HEK293 (cell line): Measurements from ENCODE around the gene STK24.

Experiments used
- CTCF ChIA-PET: fragments of 350-600 bp; formaldehyde crosslinking; extraction: SDS; loops from one replicate; lab custom pipeline; 2021; ENCODE audit warnings: antibody characterized with exemption; lab: Yijun Ruan, JAX
- POLR2A ChIA-PET: fragments of 300-600 bp; formaldehyde crosslinking; extraction: SDS; loops from one replicate; lab custom pipeline; 2020; ENCODE audit warnings: antibody characterized with exemption, inconsistent platforms; lab: Yijun Ruan, JAX
- H3K27ac ChIP-seq: fragments of 200-500 bp; sonication (Bioruptor generic); 2 replicates; pipeline ENCODE4 v1.5.1; 2014; ENCODE audit warnings: low read depth, low read length, control low read depth, inconsistent platforms; ENCODE audit errors: extremely low read depth
- H3K36me3 ChIP-seq, 2 experiments: fragments of 200-500 bp in 1 of 2; sonication (Bioruptor generic) in 1 of 2; 1 replicate in 1 of 2; 2 replicates in 1 of 2; pipeline ENCODE4 v1.5.1; 2014 to 2017; ENCODE audit warnings: inconsistent platforms in 2 of 2, low read length in 2 of 2; ENCODE audit not compliant: control insufficient read depth in 2 of 2, insufficient read depth in 1 of 2
- H3K4me1 ChIP-seq: fragments of 200-500 bp; sonication (Bioruptor generic); 2 replicates; pipeline ENCODE4 v1.5.1; 2014; ENCODE audit warnings: mild to moderate bottlenecking, low read length, inconsistent platforms; ENCODE audit not compliant: control insufficient read depth, insufficient read depth
- H3K4me3 ChIP-seq: 2 replicates; pipeline ENCODE4 v1.5.1; 2011; ENCODE audit warnings: low read depth, mild to moderate bottlenecking, control low read depth, low read length, moderate library complexity
- H3K9me3 ChIP-seq: fragments of 200-500 bp; sonication (Bioruptor generic); 2 replicates; pipeline ENCODE4 v1.5.1; 2014; ENCODE audit warnings: low read depth, low read length, inconsistent platforms; ENCODE audit not compliant: control insufficient read depth, insufficient read depth
- GLI2 ChIP-seq: fragments of 450-650 bp; formaldehyde crosslinking; IDR thresholded peaks from 2 replicates; pipeline ENCODE4; 2017; ENCODE audit warnings: missing biosample characterization, missing genetic modification characterization, low read depth, borderline replicate concordance
- OVOL3 ChIP-seq: fragments of 450-650 bp; formaldehyde crosslinking; IDR thresholded peaks from 2 replicates; pipeline ENCODE4 v1.5.1; 2016; ENCODE audit warnings: missing biosample characterization, missing genetic modification characterization
- RBAK ChIP-seq: fragments of 450-650 bp; formaldehyde crosslinking; IDR thresholded peaks from 2 replicates; pipeline ENCODE4 v1.5.1; 2016; ENCODE audit warnings: missing biosample characterization, missing genetic modification characterization
- REPIN1 ChIP-seq: fragments of 450-650 bp; formaldehyde crosslinking; IDR thresholded peaks from 2 replicates; pipeline ENCODE4 v1.5.1; 2017; ENCODE audit warnings: missing biosample characterization, missing genetic modification characterization, low read depth
- SCRT2 ChIP-seq: fragments of 450-650 bp; formaldehyde crosslinking; IDR thresholded peaks from 2 replicates; pipeline ENCODE4 v1.5.1; 2016; ENCODE audit warnings: missing biosample characterization, missing genetic modification characterization
- SP7 ChIP-seq: fragments of 450-650 bp; formaldehyde crosslinking; IDR thresholded peaks from 2 replicates; pipeline ENCODE4 v1.5.1; 2016; ENCODE audit warnings: missing biosample characterization, missing genetic modification characterization
- ZBTB8A ChIP-seq: fragments of 450-650 bp; formaldehyde crosslinking; IDR thresholded peaks from 2 replicates; pipeline ENCODE4 v1.5.1; 2016; ENCODE audit warnings: missing biosample characterization, missing genetic modification characterization
- ZNF16 ChIP-seq: fragments of 450-650 bp; formaldehyde crosslinking; IDR thresholded peaks from 2 replicates; pipeline ENCODE4 v1.5.1; 2016; ENCODE audit warnings: low read depth, missing biosample characterization, missing genetic modification characterization
- ZNF214 ChIP-seq: fragments of 450-650 bp; formaldehyde crosslinking; IDR thresholded peaks from 2 replicates; pipeline ENCODE4 v1.5.1; 2017; ENCODE audit warnings: missing biosample characterization, mild to moderate bottlenecking, missing genetic modification characterization, borderline replicate concordance
- ZNF248 ChIP-seq: fragments of 450-650 bp; formaldehyde crosslinking; IDR thresholded peaks from 2 replicates; pipeline ENCODE4 v1.5.1; 2017; ENCODE audit warnings: missing biosample characterization, missing genetic modification characterization
- ZNF335 ChIP-seq: fragments of 450-650 bp; formaldehyde crosslinking; conservative IDR thresholded peaks from 2 replicates; pipeline ENCODE4 v1.5.1; 2016; ENCODE audit warnings: missing biosample characterization, missing genetic modification characterization
- ZNF366 ChIP-seq: fragments of 450-650 bp; formaldehyde crosslinking; conservative IDR thresholded peaks from 2 replicates; pipeline ENCODE4 v1.5.1; 2016; ENCODE audit warnings: missing biosample characterization, missing genetic modification characterization
- ZNF37A ChIP-seq: fragments of 450-650 bp; IDR thresholded peaks from 2 replicates; pipeline ENCODE4 v1.5.1; 2018; ENCODE audit warnings: missing biosample characterization, missing genetic modification characterization
- ZNF624 ChIP-seq: fragments of 450-650 bp; formaldehyde crosslinking; IDR thresholded peaks from 2 replicates; pipeline ENCODE4 v1.5.1; 2017; ENCODE audit warnings: missing biosample characterization, missing genetic modification characterization
- ZNF660 ChIP-seq: fragments of 450-650 bp; IDR thresholded peaks from 2 replicates; pipeline ENCODE4 v1.5.1; 2018; ENCODE audit warnings: missing biosample characterization, mild to moderate bottlenecking, missing genetic modification characterization
- ZNF830 ChIP-seq: fragments of 450-650 bp; IDR thresholded peaks from 2 replicates; pipeline ENCODE4 v1.5.0; 2018; ENCODE audit warnings: missing biosample characterization, missing genetic modification characterization, low read depth, mild to moderate bottlenecking, moderate library complexity
- TF ChIP-seq, protein P1 (sequence below): fragments of 450-650 bp; IDR thresholded peaks from 2 replicates; pipeline ENCODE4 v1.5.1; 2018; ENCODE audit warnings: missing biosample characterization, mild to moderate bottlenecking, missing genetic modification characterization
- TF ChIP-seq, protein P2 (sequence below): fragments of 450-650 bp; formaldehyde crosslinking; IDR thresholded peaks from 2 replicates; pipeline ENCODE4 v1.5.1; 2016; ENCODE audit warnings: missing biosample characterization, missing genetic modification characterization
- TF ChIP-seq, protein P3 (sequence below): fragments of 450-650 bp; formaldehyde crosslinking; conservative IDR thresholded peaks from 2 replicates; pipeline ENCODE4 v1.5.1; 2016; ENCODE audit warnings: low read depth, missing biosample characterization, missing genetic modification characterization
- TF ChIP-seq, protein P4 (sequence below): fragments of 450-650 bp; formaldehyde crosslinking; IDR thresholded peaks from 2 replicates; pipeline ENCODE4 v1.5.1; 2017; ENCODE audit warnings: missing biosample characterization, missing genetic modification characterization
- TF ChIP-seq, protein P5 (sequence below): fragments of 450-650 bp; formaldehyde crosslinking; IDR thresholded peaks from 2 replicates; pipeline ENCODE4 v1.5.1; 2016; ENCODE audit warnings: missing biosample characterization, missing genetic modification characterization
- TF ChIP-seq, protein P6 (sequence below): fragments of 450-650 bp; formaldehyde crosslinking; IDR thresholded peaks from 2 replicates; pipeline ENCODE4 v1.5.1; 2016; ENCODE audit warnings: missing biosample characterization, missing genetic modification characterization

The STK24 gene

DNA sequence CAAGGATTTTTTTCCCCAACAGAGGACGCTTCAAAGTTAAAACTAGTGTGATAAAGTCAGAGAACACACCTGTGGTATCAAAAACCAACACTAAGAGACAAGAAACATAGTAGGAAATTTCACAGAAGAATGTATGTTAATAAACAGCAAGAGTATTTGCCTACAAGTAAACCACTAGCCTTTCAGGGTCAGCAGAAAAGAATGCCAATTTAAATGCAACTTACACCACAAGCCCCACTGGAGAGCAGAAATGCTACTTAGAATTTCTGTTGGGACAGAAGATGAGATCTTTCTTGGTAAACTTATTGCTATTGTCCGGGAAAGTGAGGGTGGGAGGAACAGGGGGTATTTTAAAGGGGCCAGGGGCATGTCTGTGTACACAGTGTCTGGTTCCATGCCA lies 68.6 kb downstream of the STK24 start:
- POLR2A ChIA-PET = interaction anchor here (1.1 to 1.3 kb wide), 2 partner anchors 63 to 69 kb away, joined by 3 read pairs; partner anchors contain the start of gene STK24
- TF ChIP-seq ZNF624 (tag by site-specific recombination) (no peak), SCRT2 (tag by site-specific recombination) (no peak), OVOL3 (tag by site-specific recombination) (no peak), ZNF660 (tag by site-specific recombination) (no peak), GLI2 (tag by site-specific recombination) (no peak), RBAK (tag by site-specific recombination) (no peak), ZNF248 (tag by site-specific recombination) (no peak), ZNF16 (tag by site-specific recombination) (no peak), SP7 (tag by site-specific recombination) (no peak), REPIN1 (tag by site-specific recombination) (no peak), ZBTB8A (tag by site-specific recombination) (no peak), ZNF335 (tag by site-specific recombination) (no peak)
- TF ChIP-seq, protein P1, sequence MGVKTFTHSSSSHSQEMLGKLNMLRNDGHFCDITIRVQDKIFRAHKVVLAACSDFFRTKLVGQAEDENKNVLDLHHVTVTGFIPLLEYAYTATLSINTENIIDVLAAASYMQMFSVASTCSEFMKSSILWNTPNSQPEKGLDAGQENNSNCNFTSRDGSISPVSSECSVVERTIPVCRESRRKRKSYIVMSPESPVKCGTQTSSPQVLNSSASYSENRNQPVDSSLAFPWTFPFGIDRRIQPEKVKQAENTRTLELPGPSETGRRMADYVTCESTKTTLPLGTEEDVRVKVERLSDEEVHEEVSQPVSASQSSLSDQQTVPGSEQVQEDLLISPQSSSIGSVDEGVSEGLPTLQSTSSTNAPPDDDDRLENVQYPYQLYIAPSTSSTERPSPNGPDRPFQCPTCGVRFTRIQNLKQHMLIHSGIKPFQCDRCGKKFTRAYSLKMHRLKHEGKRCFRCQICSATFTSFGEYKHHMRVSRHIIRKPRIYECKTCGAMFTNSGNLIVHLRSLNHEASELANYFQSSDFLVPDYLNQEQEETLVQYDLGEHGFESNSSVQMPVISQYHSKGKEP (tag by site-specific recombination) = no peak
- TF ChIP-seq, protein P2, sequence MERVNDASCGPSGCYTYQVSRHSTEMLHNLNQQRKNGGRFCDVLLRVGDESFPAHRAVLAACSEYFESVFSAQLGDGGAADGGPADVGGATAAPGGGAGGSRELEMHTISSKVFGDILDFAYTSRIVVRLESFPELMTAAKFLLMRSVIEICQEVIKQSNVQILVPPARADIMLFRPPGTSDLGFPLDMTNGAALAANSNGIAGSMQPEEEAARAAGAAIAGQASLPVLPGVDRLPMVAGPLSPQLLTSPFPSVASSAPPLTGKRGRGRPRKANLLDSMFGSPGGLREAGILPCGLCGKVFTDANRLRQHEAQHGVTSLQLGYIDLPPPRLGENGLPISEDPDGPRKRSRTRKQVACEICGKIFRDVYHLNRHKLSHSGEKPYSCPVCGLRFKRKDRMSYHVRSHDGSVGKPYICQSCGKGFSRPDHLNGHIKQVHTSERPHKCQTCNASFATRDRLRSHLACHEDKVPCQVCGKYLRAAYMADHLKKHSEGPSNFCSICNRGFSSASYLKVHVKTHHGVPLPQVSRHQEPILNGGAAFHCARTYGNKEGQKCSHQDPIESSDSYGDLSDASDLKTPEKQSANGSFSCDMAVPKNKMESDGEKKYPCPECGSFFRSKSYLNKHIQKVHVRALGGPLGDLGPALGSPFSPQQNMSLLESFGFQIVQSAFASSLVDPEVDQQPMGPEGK (tag by site-specific recombination) = no peak
- TF ChIP-seq, protein P3, sequence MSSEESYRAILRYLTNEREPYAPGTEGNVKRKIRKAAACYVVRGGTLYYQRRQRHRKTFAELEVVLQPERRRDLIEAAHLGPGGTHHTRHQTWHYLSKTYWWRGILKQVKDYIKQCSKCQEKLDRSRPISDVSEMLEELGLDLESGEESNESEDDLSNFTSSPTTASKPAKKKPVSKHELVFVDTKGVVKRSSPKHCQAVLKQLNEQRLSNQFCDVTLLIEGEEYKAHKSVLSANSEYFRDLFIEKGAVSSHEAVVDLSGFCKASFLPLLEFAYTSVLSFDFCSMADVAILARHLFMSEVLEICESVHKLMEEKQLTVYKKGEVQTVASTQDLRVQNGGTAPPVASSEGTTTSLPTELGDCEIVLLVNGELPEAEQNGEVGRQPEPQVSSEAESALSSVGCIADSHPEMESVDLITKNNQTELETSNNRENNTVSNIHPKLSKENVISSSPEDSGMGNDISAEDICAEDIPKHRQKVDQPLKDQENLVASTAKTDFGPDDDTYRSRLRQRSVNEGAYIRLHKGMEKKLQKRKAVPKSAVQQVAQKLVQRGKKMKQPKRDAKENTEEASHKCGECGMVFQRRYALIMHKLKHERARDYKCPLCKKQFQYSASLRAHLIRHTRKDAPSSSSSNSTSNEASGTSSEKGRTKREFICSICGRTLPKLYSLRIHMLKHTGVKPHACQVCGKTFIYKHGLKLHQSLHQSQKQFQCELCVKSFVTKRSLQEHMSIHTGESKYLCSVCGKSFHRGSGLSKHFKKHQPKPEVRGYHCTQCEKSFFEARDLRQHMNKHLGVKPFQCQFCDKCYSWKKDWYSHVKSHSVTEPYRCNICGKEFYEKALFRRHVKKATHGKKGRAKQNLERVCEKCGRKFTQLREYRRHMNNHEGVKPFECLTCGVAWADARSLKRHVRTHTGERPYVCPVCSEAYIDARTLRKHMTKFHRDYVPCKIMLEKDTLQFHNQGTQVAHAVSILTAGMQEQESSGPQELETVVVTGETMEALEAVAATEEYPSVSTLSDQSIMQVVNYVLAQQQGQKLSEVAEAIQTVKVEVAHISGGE (tag by site-specific recombination) = no peak
- H3K36me3 ChIP-seq = peaks cover 0 to 10% of the 10 kb centered on the region in 2 experiments; a peak in 1 of 3 replicates
- CTCF ChIA-PET = interaction anchor here (0.7 to 1.1 kb wide), 6 partner anchors 8 to 204 kb away, joined by 3 read pairs; no protein-coding TSS in a partner anchor
- no peaks in the 10 kb centered on the region for H3K9me3 ChIP-seq
- peaks cover 40% of the 10 kb centered on the region for H3K4me1 ChIP-seq
- no peak overlapping the region for H3K27ac ChIP-seq
- no peak overlapping the region for H3K4me3 ChIP-seq

DNA sequence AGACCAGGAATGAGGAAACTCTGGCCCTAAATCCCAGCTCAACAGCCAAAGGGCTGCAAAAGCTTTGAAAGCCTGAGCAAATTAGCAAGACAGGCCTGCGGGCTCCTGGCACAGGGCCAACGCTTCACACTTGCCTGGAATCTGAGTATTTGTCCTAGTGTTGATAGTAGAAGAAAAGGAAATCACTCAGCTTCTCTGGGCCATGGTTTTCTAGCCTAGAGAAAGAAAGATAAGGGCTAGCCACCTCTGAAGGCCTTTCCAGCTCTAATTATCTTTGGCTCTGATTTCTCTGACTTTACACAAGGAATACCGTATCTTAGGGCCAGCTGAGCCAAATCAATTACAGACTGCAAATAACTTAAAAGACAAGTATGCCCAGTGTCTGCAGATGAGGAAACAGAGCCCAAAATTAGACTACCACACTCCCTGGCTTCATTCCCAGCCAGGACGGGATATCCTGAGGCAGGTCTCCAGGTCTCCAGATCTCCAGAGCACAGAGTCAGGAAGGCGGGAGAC lies 69.6 kb downstream of the STK24 start:
- ChIA-PET POLR2A (interaction anchor here (1.1 to 1.7 kb wide), 3 partner anchors 23 to 70 kb away, joined by 3 to 9 read pairs (median 3); no protein-coding TSS in a partner anchor), CTCF (interaction anchor here (1.0 to 1.1 kb wide), 2 partner anchors 162 to 166 kb away, joined by 3 read pairs; no protein-coding TSS in a partner anchor)
- Histone ChIP-seq H3K4me1 (peaks cover 42% of the 10 kb centered on the region), H3K36me3 (peaks cover 0 to 6% of the 10 kb centered on the region in 2 experiments; a peak in 1 of 3 replicates), H3K27ac (no peak overlapping the region; the same call in 1 of the 2 replicates), H3K4me3 (no peak overlapping the region), H3K9me3 (no peaks in the 10 kb centered on the region)
- TF ChIP-seq, protein P4, sequence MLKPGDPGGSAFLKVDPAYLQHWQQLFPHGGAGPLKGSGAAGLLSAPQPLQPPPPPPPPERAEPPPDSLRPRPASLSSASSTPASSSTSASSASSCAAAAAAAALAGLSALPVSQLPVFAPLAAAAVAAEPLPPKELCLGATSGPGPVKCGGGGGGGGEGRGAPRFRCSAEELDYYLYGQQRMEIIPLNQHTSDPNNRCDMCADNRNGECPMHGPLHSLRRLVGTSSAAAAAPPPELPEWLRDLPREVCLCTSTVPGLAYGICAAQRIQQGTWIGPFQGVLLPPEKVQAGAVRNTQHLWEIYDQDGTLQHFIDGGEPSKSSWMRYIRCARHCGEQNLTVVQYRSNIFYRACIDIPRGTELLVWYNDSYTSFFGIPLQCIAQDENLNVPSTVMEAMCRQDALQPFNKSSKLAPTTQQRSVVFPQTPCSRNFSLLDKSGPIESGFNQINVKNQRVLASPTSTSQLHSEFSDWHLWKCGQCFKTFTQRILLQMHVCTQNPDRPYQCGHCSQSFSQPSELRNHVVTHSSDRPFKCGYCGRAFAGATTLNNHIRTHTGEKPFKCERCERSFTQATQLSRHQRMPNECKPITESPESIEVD = peak; percentile 91
- TF ChIP-seq, protein P5, sequence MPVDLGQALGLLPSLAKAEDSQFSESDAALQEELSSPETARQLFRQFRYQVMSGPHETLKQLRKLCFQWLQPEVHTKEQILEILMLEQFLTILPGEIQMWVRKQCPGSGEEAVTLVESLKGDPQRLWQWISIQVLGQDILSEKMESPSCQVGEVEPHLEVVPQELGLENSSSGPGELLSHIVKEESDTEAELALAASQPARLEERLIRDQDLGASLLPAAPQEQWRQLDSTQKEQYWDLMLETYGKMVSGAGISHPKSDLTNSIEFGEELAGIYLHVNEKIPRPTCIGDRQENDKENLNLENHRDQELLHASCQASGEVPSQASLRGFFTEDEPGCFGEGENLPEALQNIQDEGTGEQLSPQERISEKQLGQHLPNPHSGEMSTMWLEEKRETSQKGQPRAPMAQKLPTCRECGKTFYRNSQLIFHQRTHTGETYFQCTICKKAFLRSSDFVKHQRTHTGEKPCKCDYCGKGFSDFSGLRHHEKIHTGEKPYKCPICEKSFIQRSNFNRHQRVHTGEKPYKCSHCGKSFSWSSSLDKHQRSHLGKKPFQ = peak; percentile 98
- peak; percentile 65 for TF ChIP-seq SP7 (tag by site-specific recombination)
- peak; percentile 97 for TF ChIP-seq ZNF660 (tag by site-specific recombination)
- peak; percentile 79 for TF ChIP-seq ZNF830 (tag by site-specific recombination)
- TF ChIP-seq ZNF37A = peak; percentile 69; the same call in 1 of the 2 replicates
- TF ChIP-seq, protein P6, sequence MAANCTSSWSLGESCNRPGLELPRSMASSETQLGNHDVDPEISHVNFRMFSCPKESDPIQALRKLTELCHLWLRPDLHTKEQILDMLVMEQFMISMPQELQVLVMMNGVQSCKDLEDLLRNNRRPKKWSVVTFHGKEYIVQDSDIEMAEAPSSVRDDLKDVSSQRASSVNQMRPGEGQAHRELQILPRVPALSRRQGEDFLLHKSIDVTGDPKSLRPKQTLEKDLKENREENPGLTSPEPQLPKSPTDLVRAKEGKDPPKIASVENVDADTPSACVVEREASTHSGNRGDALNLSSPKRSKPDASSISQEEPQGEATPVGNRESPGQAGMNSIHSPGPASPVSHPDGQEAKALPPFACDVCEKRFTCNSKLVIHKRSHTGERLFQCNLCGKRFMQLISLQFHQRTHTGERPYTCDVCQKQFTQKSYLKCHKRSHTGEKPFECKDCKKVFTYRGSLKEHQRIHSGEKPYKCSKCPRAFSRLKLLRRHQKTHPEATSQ = no peak
- TF ChIP-seq ZNF214 (tag by site-specific recombination) = peak; percentile 54; the same call in 1 of the 2 replicates
- peak; percentile 56 for TF ChIP-seq ZNF366 (tag by site-specific recombination)
